WI38 (cell line): ENCODE data around the gene ALK.

Source experiments
- H3K4me3 ChIP-seq: 2 replicates; pipeline ENCODE4 v1.5.1; 2011; ENCODE audit warnings: low read depth, mild to moderate bottlenecking, control low read depth, low read length
- CTCF ChIP-seq: IDR thresholded peaks from 2 replicates; pipeline ENCODE4 v1.5.1; 2012; ENCODE audit warnings: low read depth, mild to moderate bottlenecking, control low read depth, low read length

ALK gene

GRCh38 chr2:29532436-29532835, 388.9 kb downstream of the ALK start:
- H3K4me3 ChIP-seq: no peak overlapping the region
- no peak for TF ChIP-seq CTCF

GRCh38 chr2:29531626-29532025, 389.8 kb downstream of the ALK start:
- TF ChIP-seq CTCF: no peak

GRCh38 chr2:29530281-29530680, 391.1 kb downstream of the ALK start:
- no peak for TF ChIP-seq CTCF
- no peak overlapping the region for H3K4me3 ChIP-seq

More at GRCh38 chr2:29531626-29532025, 389.8 kb downstream of the ALK start:
- no peak overlapping the region for H3K4me3 ChIP-seq

- H3K4me3 ChIP-seq: peak overlapping the region; percentile 8
- TF ChIP-seq CTCF: no peak
Measured at GRCh38 chr2:29528891-29529520, 392.4 kb downstream of the ALK start.

GRCh38 chr2:29528371-29528770, 393.0 kb downstream of the ALK start:
- no peak overlapping the region for H3K4me3 ChIP-seq
- TF ChIP-seq CTCF: no peak

- TF ChIP-seq CTCF: no peak
Measured at GRCh38 chr2:29527947-29528346, 393.4 kb downstream of the ALK start.

GRCh38 chr2:29526587-29527586, 394.5 kb downstream of the ALK start:
- no peak overlapping the region for H3K4me3 ChIP-seq
- TF ChIP-seq CTCF: no peak

More at GRCh38 chr2:29527947-29528346, 393.4 kb downstream of the ALK start:
- no peak overlapping the region for H3K4me3 ChIP-seq
